ENCODE results near the gene FOLR1.
A peak's percentile ranks its signal among the peaks of the same experiment; 100 is the strongest.

FOLR1 gene

DNA sequence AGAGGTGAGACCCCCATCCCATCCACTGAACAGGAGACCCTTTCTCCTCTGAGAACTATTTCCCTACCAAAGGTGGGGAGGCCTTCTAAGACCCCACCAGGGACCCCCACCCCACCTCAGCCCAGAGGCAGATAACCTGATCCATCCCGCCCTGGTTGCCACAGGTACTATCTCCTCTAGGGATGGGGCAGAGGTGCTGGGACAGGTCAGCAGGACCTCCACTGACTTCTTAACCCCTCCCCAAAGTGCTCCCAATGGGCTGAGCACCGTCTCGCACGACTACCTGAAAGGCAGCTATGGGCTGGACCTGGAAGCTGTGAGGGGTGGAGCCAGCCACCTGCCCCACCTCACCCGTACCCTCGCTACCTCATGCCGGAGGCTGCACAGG lies 36.9 kb downstream of the FOLR1 start:
- no peak for TF ChIP-seq CTCF (conservative IDR thresholded peaks at IDR 0.05; ENCODE audit: low read depth)
- ChIA-PET POLR2A (ENCODE audit: low non-redundant PET) (no interaction called here), CTCF (no interaction called here)
- DNase-seq (ENCODE audit: low spot score): no peak
- peak overlapping the region; percentile 42; the same call in 1 of the 2 replicates for H3K27ac ChIP-seq

DNA sequence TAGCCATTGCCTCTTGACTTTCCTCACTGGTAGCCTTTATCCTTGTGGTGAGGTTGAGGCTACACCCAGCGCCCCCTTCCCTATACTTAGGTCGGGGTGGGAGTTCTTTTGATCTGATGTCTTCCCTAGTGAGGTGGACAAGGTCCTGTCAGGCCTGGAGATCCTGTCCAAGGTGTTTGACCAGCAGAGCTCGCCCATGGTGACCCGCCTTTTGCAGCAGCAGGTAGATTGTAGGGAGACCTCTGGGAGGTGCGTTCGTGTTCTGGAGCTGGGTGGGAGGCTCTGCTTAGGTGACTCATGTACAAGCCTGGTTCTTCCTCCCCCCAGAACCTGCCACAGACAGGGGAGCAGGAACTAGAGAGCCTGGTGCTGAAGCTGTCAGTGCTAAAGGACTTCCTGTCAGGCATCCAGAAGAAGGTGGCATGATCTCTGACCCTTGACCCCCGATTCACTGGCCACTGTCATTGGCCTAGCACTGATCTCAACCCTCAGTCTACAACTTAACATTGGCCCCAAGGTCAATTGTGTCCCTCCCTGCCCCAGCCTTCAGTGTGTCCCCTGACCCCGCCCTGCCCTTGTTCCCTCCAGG lies 37.5 kb downstream of the FOLR1 start:
- no peak for DNase-seq (ENCODE audit: low spot score)
- ChIA-PET CTCF (interaction anchor here (0.5 to 1.8 kb wide), 2 partner anchors 9 to 85 kb away, joined by 3 to 5 read pairs; no protein-coding TSS in a partner anchor), POLR2A (ENCODE audit: low non-redundant PET) (no interaction called here)
- TF ChIP-seq CTCF (conservative IDR thresholded peaks at IDR 0.05; ENCODE audit: low read depth): no peak
- peak overlapping the region; percentile 14; the same call in 1 of the 2 replicates for H3K27ac ChIP-seq

GRCh38 chr11:72229925-72230763 lies 38.2 kb downstream of the FOLR1 start:
- peak overlapping the region; percentile 14; the same call in 1 of the 2 replicates for H3K27ac ChIP-seq
- ChIA-PET CTCF (interaction anchor here (0.5 to 1.8 kb wide), 2 partner anchors 8 to 85 kb away, joined by 3 to 5 read pairs; no protein-coding TSS in a partner anchor), POLR2A (ENCODE audit: low non-redundant PET) (interaction anchor here (0.6 kb wide), 1 partner anchor 12 kb away, joined by 3 read pairs; no protein-coding TSS in a partner anchor)

DNA sequence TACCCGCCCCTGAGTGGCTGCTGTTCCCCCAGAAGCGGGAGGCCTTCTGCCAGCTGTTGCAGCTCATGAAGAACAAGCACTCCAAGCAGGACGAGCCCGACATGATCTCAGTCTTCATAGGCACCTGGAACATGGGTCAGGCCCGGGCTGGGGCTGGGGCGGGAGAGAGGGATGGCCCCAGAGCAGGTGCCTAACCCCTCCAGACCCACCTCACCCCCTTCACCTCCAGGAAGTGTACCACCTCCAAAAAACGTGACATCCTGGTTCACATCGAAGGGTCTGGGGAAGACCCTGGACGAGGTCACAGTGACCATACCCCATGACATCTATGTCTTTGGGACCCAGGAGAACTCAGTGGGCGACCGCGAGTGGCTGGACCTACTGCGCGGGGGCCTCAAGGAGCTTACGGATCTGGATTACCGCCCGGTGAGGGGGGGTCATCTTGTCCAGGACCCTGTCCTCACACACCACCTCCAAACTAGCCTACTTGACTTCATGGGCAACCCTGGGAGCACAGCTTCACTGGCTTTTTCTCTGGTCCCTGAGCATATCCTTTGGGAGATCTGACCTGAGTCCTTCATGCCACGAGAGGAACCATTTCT lies 38.9 kb downstream of the FOLR1 start:
- H3K27ac ChIP-seq: no peak overlapping the region
- ChIA-PET POLR2A (ENCODE audit: low non-redundant PET) (interaction anchor here (0.6 kb wide), 1 partner anchor 12 kb away, joined by 3 read pairs; no protein-coding TSS in a partner anchor), CTCF (interaction anchor here (1.8 kb wide), 1 partner anchor 86 kb away, joined by 5 read pairs; no protein-coding TSS in a partner anchor)
- no peak for TF ChIP-seq CTCF (conservative IDR thresholded peaks at IDR 0.05; ENCODE audit: low read depth)
- DNase-seq (ENCODE audit: low spot score): no peak

More at GRCh38 chr11:72229925-72230763, 38.2 kb downstream of the FOLR1 start:
- no peak for TF ChIP-seq CTCF (conservative IDR thresholded peaks at IDR 0.05; ENCODE audit: low read depth)
- no peak for DNase-seq (ENCODE audit: low spot score)

DNA sequence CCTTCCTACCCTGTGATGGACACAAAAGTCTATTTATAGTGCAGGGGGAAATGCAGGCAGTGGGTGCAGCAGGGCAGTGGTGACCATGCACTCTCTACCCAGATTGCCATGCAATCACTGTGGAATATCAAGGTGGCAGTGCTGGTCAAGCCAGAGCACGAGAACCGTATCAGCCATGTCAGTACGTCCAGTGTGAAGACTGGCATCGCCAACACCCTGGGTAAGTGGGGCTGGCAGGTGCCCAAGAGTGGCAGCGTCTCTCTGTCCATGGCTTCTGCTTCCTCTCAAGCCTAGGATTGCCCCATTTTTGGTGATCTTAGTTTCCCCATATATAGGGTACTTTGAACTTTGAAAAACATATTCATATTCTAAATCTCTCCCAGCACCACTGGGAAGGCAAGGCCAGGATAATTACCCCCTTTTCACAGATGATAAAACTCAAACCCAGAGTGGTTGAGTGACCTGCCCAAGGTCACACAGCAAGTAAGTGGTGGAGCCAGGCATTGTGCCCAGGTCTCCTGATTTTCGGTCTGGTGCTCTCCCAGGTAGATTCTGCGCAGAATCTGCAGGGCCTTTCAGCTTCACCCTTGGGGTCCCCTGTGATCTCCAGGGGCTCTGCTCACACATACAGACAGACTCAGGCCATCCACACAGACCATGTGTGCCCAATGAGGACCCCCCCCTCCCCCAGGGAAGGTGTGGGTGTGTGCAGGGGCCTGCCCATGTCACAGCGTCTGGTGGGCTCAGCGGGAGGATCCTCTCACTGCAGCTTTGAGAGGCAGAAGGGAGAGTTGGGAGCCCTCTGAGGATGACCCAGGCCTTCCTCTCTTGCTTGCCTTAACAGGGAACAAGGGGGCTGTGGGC lies 39.7 kb downstream of the FOLR1 start:
- H3K27ac ChIP-seq: no peak overlapping the region; the same call in 1 of the 2 replicates
- no peak for TF ChIP-seq CTCF (conservative IDR thresholded peaks at IDR 0.05; ENCODE audit: low read depth)
- ChIA-PET CTCF (no interaction called here), POLR2A (ENCODE audit: low non-redundant PET) (no interaction called here)
- no peak for DNase-seq (ENCODE audit: low spot score)
